NCI-H1436 treated with DMSO at 0.1 percent for 48 hours (cell line): ENCODE results near the gene FARS2.

Experiments used
- DNase-seq: peaks from one replicate; lab custom pipeline; 2025; lab: John Stamatoyannopoulos, UW

FARS2 gene

GRCh38 chr6:5730585-5731263 lies 469.4 kb downstream of the FARS2 start:
- no peak for DNase-seq

GRCh38 chr6:5731435-5731834 lies 470.1 kb downstream of the FARS2 start:
- no peak for DNase-seq

- DNase-seq = no peak
Measured at GRCh38 chr6:5732496-5732895, 471.2 kb downstream of the FARS2 start.

- DNase-seq = no peak
Measured at GRCh38 chr6:5736016-5736738, 474.9 kb downstream of the FARS2 start.

- no peak for DNase-seq
Measured at GRCh38 chr6:5737460-5737859, 476.1 kb downstream of the FARS2 start.

GRCh38 chr6:5738211-5738610 lies 476.9 kb downstream of the FARS2 start:
- no peak for DNase-seq

GRCh38 chr6:5744497-5744896 lies 483.2 kb downstream of the FARS2 start:
- no peak for DNase-seq

GRCh38 chr6:5745081-5745480 lies 483.8 kb downstream of the FARS2 start:
- no peak for DNase-seq

- DNase-seq = no peak
Measured at GRCh38 chr6:5746053-5746758, 484.9 kb downstream of the FARS2 start.

GRCh38 chr6:5746759-5747130 lies 485.4 kb downstream of the FARS2 start:
- DNase-seq = no peak

- no peak for DNase-seq
Measured at GRCh38 chr6:5747379-5747778, 486.1 kb downstream of the FARS2 start.

- DNase-seq = no peak
Measured at GRCh38 chr6:5749016-5749650, 487.8 kb downstream of the FARS2 start.

- no peak for DNase-seq
Measured at GRCh38 chr6:5749651-5750215, 488.4 kb downstream of the FARS2 start.

- DNase-seq = no peak
Measured at GRCh38 chr6:5751525-5752390, 490.4 kb downstream of the FARS2 start.

GRCh38 chr6:5752391-5752680 lies 491.0 kb downstream of the FARS2 start:
- peak; percentile 73 for DNase-seq

GRCh38 chr6:5753209-5753608 lies 491.9 kb downstream of the FARS2 start:
- no peak for DNase-seq

- no peak for DNase-seq
Measured at GRCh38 chr6:5754904-5755303, 493.6 kb downstream of the FARS2 start.

GRCh38 chr6:5759571-5759970 lies 498.3 kb downstream of the FARS2 start:
- DNase-seq = no peak

- DNase-seq = no peak
Measured at GRCh38 chr6:5761370-5761769, 500.1 kb downstream of the FARS2 start.

GRCh38 chr6:5762561-5762968 lies 501.3 kb downstream of the FARS2 start:
- no peak for DNase-seq

GRCh38 chr6:5763407-5763806 lies 502.1 kb downstream of the FARS2 start:
- DNase-seq = no peak

- DNase-seq = no peak
Measured at GRCh38 chr6:5763871-5764270, 502.6 kb downstream of the FARS2 start.
